ENCODE results near the gene ZSWIM1. TPM values are rescaled to one million over a fixed set of nuclear protein-coding genes. Genes with fewer than 3 reads are reported as not detected.

The ZSWIM1 gene
- total RNA-seq, 1 experiment from 2014 or later: 13.0 TPM

- ATAC-seq (no peak), DNase-seq (ENCODE audit: low read depth, low spot score) (no peak)
- no peak overlapping the region for H3K27ac ChIP-seq (ENCODE audit: low read depth, low read length)
- peaks cover 10 to 18% of the 10 kb centered on the region in 2 experiments; a peak in 3 of 4 replicates for H3K4me1 ChIP-seq (ENCODE audit: control insufficient read depth in 1 of 2, insufficient read depth in 2 of 2, low read length in 2 of 2)
- ChIA-PET RAD21 (ENCODE audit: low non-redundant PET in 1 of 2, low total read pairs in 2 of 2, uncharacterized antibody in 2 of 2, unreplicated experiment in 2 of 2) (no interaction called here), CTCF (no interaction called here), POLR2A (no interaction called here)
- no peaks in the 10 kb centered on the region for H3K27me3 ChIP-seq (ENCODE audit: insufficient read depth, low read length)
- H3K4me3 ChIP-seq (replicated peaks in 1 of 2; ENCODE audit: low read depth in 1 of 2, low read length in 2 of 2): no peak overlapping the region
- no peak overlapping the region for H2AFZ ChIP-seq (ENCODE audit: low read depth, low read length, poor library complexity, severe bottlenecking)
- H3K9me2 ChIP-seq (ENCODE audit: insufficient read depth): no peaks in the 10 kb centered on the region
- TF ChIP-seq EZH2phosphoT487 (IDR thresholded peaks at IDR 0.05; ENCODE audit: borderline replicate concordance) (no peak), EZH2 (IDR thresholded peaks at IDR 0.05) (no peak), MAX (IDR thresholded peaks at IDR 0.05) (no peak), EGR1 (IDR thresholded peaks at IDR 0.05; ENCODE audit: low read depth) (no peak), POLR2A (IDR thresholded peaks at IDR 0.05; ENCODE audit: borderline replicate concordance, extremely low read depth, insufficient read depth, insufficient read length) (no peak), ATF3 (IDR thresholded peaks at IDR 0.05) (no peak), YY1 (IDR thresholded peaks at IDR 0.05; ENCODE audit: extremely low read depth, insufficient replicate concordance, low read depth, low read length) (no peak), ZBTB33 (IDR thresholded peaks at IDR 0.05; ENCODE audit: extremely low read depth, insufficient replicate concordance, low read length) (no peak), RAD21 (IDR thresholded peaks at IDR 0.05; ENCODE audit: low read depth) (no peak), JUND (IDR thresholded peaks at IDR 0.05) (no peak), SIN3A (IDR thresholded peaks at IDR 0.05; ENCODE audit: low read depth) (no peak), REST (IDR thresholded peaks at IDR 0.05; ENCODE audit: low read depth) (no peak), ELF1 (IDR thresholded peaks at IDR 0.05; ENCODE audit: borderline replicate concordance, low read depth) (no peak), CBX3 (IDR thresholded peaks at IDR 0.05; ENCODE audit: low read depth) (no peak), FOSL1 (IDR thresholded peaks at IDR 0.05; ENCODE audit: low read depth) (no peak)
- intact Hi-C loops (cut with micrococcal nuclease): no loop called here
- H3K4me2 ChIP-seq (ENCODE audit: low read length): no peak overlapping the region
- BruUV-seq (replicated peaks): no TSS peak
- H3K9me3 ChIP-seq (ENCODE audit: control insufficient read depth in 1 of 2, insufficient read depth in 1 of 2, low read depth in 1 of 2, low read length in 2 of 2): no peaks in the 10 kb centered on the region
- peaks cover 4% of the 10 kb centered on the region; the same call in 1 of the 2 replicates for H3K79me2 ChIP-seq (ENCODE audit: insufficient read depth, low read length)
- H3K9ac ChIP-seq (ENCODE audit: low read length): no peak overlapping the region
- peaks cover 6 to 21% of the 10 kb centered on the region in 2 experiments; a peak in 3 of 4 replicates for H3K36me3 ChIP-seq (ENCODE audit: control insufficient read depth in 1 of 2, insufficient read depth in 2 of 2, low read length in 2 of 2)
- H4K20me1 ChIP-seq (ENCODE audit: insufficient read depth): no peaks in the 10 kb centered on the region
Observed at GRCh38 chr20:45894797-45895196, 13.8 kb downstream of the ZSWIM1 start.

Data from HCT116 (cell line).